ENCODE data around the gene SRXN1.

DNA sequence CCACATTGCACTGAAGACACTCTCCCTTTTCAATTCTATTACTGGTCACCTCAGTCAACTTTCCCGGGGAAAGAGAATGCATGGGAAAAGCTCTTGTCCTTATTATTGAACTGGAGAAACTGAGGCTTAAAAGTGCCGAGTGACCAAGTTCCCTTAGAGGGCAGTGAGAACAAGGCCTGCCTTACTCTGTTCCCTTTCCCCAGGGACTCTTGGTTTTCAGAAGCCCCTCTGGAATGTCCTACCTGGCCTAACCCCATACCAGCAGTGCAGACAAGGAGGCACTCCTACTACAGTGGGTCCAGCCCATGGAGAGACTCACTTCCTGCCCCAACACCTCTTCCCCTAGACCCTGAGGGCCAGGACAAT is 6.1 kb downstream of the SRXN1 start:
- TF ChIP-seq, protein P1, sequence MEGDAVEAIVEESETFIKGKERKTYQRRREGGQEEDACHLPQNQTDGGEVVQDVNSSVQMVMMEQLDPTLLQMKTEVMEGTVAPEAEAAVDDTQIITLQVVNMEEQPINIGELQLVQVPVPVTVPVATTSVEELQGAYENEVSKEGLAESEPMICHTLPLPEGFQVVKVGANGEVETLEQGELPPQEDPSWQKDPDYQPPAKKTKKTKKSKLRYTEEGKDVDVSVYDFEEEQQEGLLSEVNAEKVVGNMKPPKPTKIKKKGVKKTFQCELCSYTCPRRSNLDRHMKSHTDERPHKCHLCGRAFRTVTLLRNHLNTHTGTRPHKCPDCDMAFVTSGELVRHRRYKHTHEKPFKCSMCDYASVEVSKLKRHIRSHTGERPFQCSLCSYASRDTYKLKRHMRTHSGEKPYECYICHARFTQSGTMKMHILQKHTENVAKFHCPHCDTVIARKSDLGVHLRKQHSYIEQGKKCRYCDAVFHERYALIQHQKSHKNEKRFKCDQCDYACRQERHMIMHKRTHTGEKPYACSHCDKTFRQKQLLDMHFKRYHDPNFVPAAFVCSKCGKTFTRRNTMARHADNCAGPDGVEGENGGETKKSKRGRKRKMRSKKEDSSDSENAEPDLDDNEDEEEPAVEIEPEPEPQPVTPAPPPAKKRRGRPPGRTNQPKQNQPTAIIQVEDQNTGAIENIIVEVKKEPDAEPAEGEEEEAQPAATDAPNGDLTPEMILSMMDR (IDR thresholded peaks at IDR 0.05; ENCODE audit: low read length), result no peak
- TF ChIP-seq EZH2 (optimal IDR thresholded peaks at IDR 0.05; ENCODE audit: low read depth, low read length) (no peak), EZH2phosphoT487 (IDR thresholded peaks at IDR 0.05; ENCODE audit: low read length) (no peak)

Measured in MM.1S (cell line).